GM12878 (cell line): ENCODE data around the gene TCF7L2. TPM values are rescaled to one million over a fixed set of nuclear protein-coding genes. Genes with fewer than 3 reads are reported as not detected.

Experiments used
- ATAC-seq: fragments of 200-7000 bp; cut with Tn5 transposase; 3 replicates; pipeline ENCODE4 v1.9.1; 2020; ENCODE audit warnings: mild to moderate bottlenecking, moderate library complexity
- BruUV-seq: library from RNA; stranded (reverse); fragments of 400-500 nt; replicated peaks from 2 replicates; lab custom pipeline; 2021; lab: Mats Ljungman, UMichigan
- CTCF ChIA-PET: fragments of 300-600 bp; sonication (Branson Sonifier 250); formaldehyde crosslinking; extraction: SDS; loops from one replicate; lab custom pipeline; 2021; ENCODE audit warnings: inconsistent platforms; lab: Yijun Ruan, JAX
- POLR2A ChIA-PET: fragments of 350-600 bp; formaldehyde crosslinking; extraction: SDS; loops from one replicate; lab custom pipeline; 2021; ENCODE audit warnings: inconsistent platforms; lab: Charles Lee
- RAD21 ChIA-PET: fragments of 300-600 bp; sonication (Branson Sonifier 250); formaldehyde crosslinking; loops from one replicate; lab custom pipeline; 2023; ENCODE audit warnings: antibody characterized with exemption; ENCODE audit not compliant: unreplicated experiment; lab: Charles Lee
- SMC1A ChIA-PET: fragments of 300-600 bp; sonication (Branson Sonifier 250); formaldehyde crosslinking; loops from one replicate; lab custom pipeline; 2023; ENCODE audit not compliant: unreplicated experiment, uncharacterized antibody; lab: Charles Lee
- DNase-seq: peaks from one replicate; pipeline ENCODE4 v3.0.0-alpha.2; 2011; ENCODE audit warnings: low read depth, low spot score
- FAIRE-seq: peaks from 3 replicates; lab custom pipeline; 2011; peaks lifted over from hg19 to GRCh38; lab: Jason Lieb, UNC
- H2AFZ ChIP-seq: 2 replicates; pipeline ENCODE4 v1.6.0; 2011; ENCODE audit warnings: low read depth, low read length, control low read depth; ENCODE audit not compliant: control insufficient read depth
- H3K27ac ChIP-seq: 2 replicates; pipeline ENCODE4 v1.5.1; 2011; ENCODE audit warnings: control low read depth; ENCODE audit not compliant: control insufficient read depth, insufficient read depth
- H3K27me3 ChIP-seq, 2 experiments: replicated peaks in 1 of 2; 2 replicates each; pipeline versions ENCODE4 v1.6.0 to v1.6.1; 2011; ENCODE audit warnings: low read length in 1 of 2; ENCODE audit not compliant: control insufficient read depth in 2 of 2, insufficient read depth in 2 of 2
- H3K36me3 ChIP-seq, 2 experiments: 2 replicates each; pipeline ENCODE4 v1.5.1; 2011; ENCODE audit warnings: low read length in 1 of 2; ENCODE audit not compliant: control insufficient read depth in 2 of 2, insufficient read depth in 2 of 2
- H3K4me1 ChIP-seq: 2 replicates; pipeline ENCODE4 v1.6.1; 2011; ENCODE audit warnings: mild to moderate bottlenecking, low read length, moderate library complexity, mixed read lengths; ENCODE audit not compliant: control insufficient read depth, insufficient read depth
- H3K4me2 ChIP-seq: 2 replicates; pipeline ENCODE4 v1.6.0; 2011; ENCODE audit warnings: control low read depth; ENCODE audit not compliant: control insufficient read depth, insufficient read depth
- H3K4me3 ChIP-seq: fragments of 200-600 bp; sonication (generic); 2 replicates; pipeline ENCODE4 v1.5.1; 2016
- H3K79me2 ChIP-seq: 2 replicates; pipeline ENCODE4 v1.6.0; 2011; ENCODE audit warnings: low read length; ENCODE audit not compliant: control insufficient read depth, insufficient read depth
- H3K9ac ChIP-seq: 2 replicates; pipeline ENCODE4 v1.8.0; 2011; ENCODE audit warnings: low read length, control low read depth, mixed read lengths; ENCODE audit not compliant: control insufficient read depth, insufficient read depth
- H3K9me3 ChIP-seq: replicated peaks from 3 replicates; pipeline ENCODE4 v1.5.1; 2011; ENCODE audit warnings: mild to moderate bottlenecking, low read length; ENCODE audit not compliant: control insufficient read depth, insufficient read depth
- H4K20me1 ChIP-seq: 2 replicates; pipeline ENCODE4 v1.6.0; 2011; ENCODE audit not compliant: control insufficient read depth, insufficient read depth
- DPF2 ChIP-seq: fragments of 450-650 bp; IDR thresholded peaks from 2 replicates; pipeline ENCODE4 v1.6.1; 2017; ENCODE audit warnings: mild to moderate bottlenecking
- ELK1 ChIP-seq: IDR thresholded peaks from 2 replicates; pipeline ENCODE4 v1.6.1; 2012; ENCODE audit warnings: low read depth, low read length, improper control_type of control experiment
- JUNB ChIP-seq: IDR thresholded peaks from 2 replicates; pipeline ENCODE4 v1.6.1; 2016; ENCODE audit warnings: antibody characterized with exemption, mild to moderate bottlenecking
- NBN ChIP-seq: fragments of 450-650 bp; IDR thresholded peaks from 2 replicates; pipeline ENCODE4 v1.6.1; 2016
- NFYB ChIP-seq: IDR thresholded peaks from 2 replicates; pipeline ENCODE4 v1.6.1; 2011; ENCODE audit warnings: low read depth, mild to moderate bottlenecking, low read length, improper control_type of control experiment, moderate library complexity; ENCODE audit not compliant: insufficient read depth
- NKRF ChIP-seq: fragments of 450-650 bp; conservative IDR thresholded peaks from 2 replicates; pipeline ENCODE4 v1.6.1; 2017; ENCODE audit warnings: mild to moderate bottlenecking, moderate library complexity
- NR2F1 ChIP-seq: fragments of 450-650 bp; conservative IDR thresholded peaks from 2 replicates; pipeline ENCODE4 v1.6.1; 2017; ENCODE audit warnings: mild to moderate bottlenecking
- REST ChIP-seq: IDR thresholded peaks from 2 replicates; pipeline ENCODE4 v1.6.1; 2012; ENCODE audit warnings: mild to moderate bottlenecking, low read depth, low read length
- YBX1 ChIP-seq: fragments of 450-650 bp; IDR thresholded peaks from 2 replicates; pipeline ENCODE4 v1.6.1; 2016; ENCODE audit warnings: antibody characterized with exemption
- ZBED1 ChIP-seq: IDR thresholded peaks from 2 replicates; pipeline ENCODE4 v1.6.1; 2016; ENCODE audit warnings: borderline replicate concordance
- WGBS: methylation state at CpG from one replicate; pipeline ENCODE4 v1.1.6; 2016; ENCODE audit warnings: low lambda C conversion rate; ENCODE audit not compliant: insufficient replicate concordance, insufficient coverage; ENCODE audit errors: missing lambda C conversion rate; 5-methylcytosine and 5-hydroxymethylcytosine counted together
- in situ Hi-C: fragments of 300-500 bp; cut with MboI; formaldehyde crosslinking; loops from 9 replicates; pipeline ENCODE4 v1.14.3; 2018; ENCODE audit warnings: mixed read lengths
- intact Hi-C: fragments of 100-400 bp; cut with micrococcal nuclease; formaldehyde crosslinking; loops from one replicate; pipeline ENCODE4 v1.14.2; 2022; ENCODE audit not compliant: unreplicated experiment
- polyA plus RNA-seq, 11 experiments: library from polyadenylated mRNA; depleted of rRNA in 4 of 11; unstranded in 6 of 11; stranded (reverse) in 5 of 11; fragments of >200 nt; fragmentation: Nextera tagmentation in 4 of 11; fragmentation: Illumina TruSeq in 1 of 11; extraction: Ambion mirVana in 4 of 11; extraction: Trizol in 1 of 11; gene quantifications; 1 replicate in 1 of 11; 2 replicates in 10 of 11; pipeline versions ENCODE4 v1.2.1 to v1.2.3, GENCODE V29; 2011 to 2016; ENCODE audit warnings: inconsistent platforms in 2 of 11, missing spikeins in 2 of 11, low read depth in 1 of 11
- total RNA-seq, 4 experiments: library from RNA; depleted of rRNA in 3 of 4; stranded (reverse); fragments of >200 nt in 3 of 4; fragmentation: Illumina TruSeq in 1 of 4; extraction: Trizol in 1 of 4; gene quantifications; 2 replicates each; pipeline versions ENCODE4 v1.2.1 to v1.2.3, GENCODE V29; 2013 to 2021
- TF ChIP-seq, protein P1 (sequence below): fragments of 150-350 bp; IDR thresholded peaks from 2 replicates; pipeline ENCODE4 v1.6.1; 2014; ENCODE audit warnings: mild to moderate bottlenecking, low read depth, low read length
- TF ChIP-seq, protein P2 (sequence below): fragments of 450-650 bp; IDR thresholded peaks from 2 replicates; pipeline ENCODE4 v1.6.1; 2017; ENCODE audit warnings: low read depth, mild to moderate bottlenecking, moderate library complexity

Gene TCF7L2
- total and polyA plus RNA-seq, 10 of the 15 experiments (the other 5 are each of a cell fraction or from before 2014, with no cell fraction given) = 0.02 to 1.1 (median 0.35) TPM; not detected in 4

DNA sequence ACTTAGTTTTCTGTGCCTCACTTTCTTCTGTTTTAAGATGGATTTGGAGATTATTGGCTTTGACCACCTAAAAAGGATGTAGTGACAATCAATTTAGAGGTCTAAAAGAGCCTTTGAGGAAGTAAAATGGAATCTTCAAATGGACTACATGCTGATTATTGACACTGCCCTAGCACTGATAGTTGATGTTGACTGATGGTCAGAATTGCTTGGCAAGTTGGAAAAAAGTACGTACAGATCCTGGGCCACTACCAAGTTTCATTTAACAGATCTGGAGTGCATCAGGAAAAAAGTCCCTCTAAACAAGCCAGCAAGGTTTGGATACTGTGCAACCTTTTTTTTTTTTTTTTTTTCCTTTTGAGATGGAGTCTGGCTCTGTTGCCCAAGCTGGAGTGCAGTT lies 81.1 kb downstream of the TCF7L2 start (continued):
- TF ChIP-seq JUNB (no peak), NFYB (no peak)
- TF ChIP-seq, all 136 proteins: peak for 0

DNA sequence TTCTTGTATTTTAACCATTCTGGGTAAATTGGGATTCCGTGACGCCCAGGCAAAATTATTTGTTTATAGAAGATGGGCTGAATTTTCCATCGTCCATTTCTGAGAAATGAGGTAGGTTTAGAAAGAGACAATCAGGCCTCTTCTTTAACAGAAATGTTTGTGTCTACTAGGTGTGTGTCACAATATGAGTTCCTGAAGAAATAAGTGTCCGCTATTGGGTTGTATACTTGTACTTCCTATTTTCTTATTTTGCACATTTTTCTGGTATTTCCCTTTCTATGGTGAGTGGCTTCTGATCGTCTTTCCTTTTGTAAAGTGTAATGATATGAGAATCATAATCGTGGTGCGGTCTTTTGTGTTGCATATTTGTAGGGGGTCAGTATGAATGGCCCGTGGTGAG lies 83.9 kb downstream of the TCF7L2 start:
- in situ Hi-C loops = no loop called here
- RAD21 ChIA-PET = no interaction called here
- FAIRE-seq = no peak
- H3K27me3 ChIP-seq = no peaks in the 10 kb centered on the region
- no peak overlapping the region for H3K9ac ChIP-seq
- no peak for ATAC-seq
- H3K4me1 ChIP-seq = no peaks in the 10 kb centered on the region
- no peaks in the 10 kb centered on the region for H4K20me1 ChIP-seq
- no peak overlapping the region for H3K27ac ChIP-seq
- H3K4me2 ChIP-seq = no peak overlapping the region
- POLR2A ChIA-PET = no interaction called here
- BruUV-seq = no TSS peak
- H2AFZ ChIP-seq = no peak overlapping the region
- H3K79me2 ChIP-seq = no peaks in the 10 kb centered on the region
- no peak overlapping the region for H3K4me3 ChIP-seq
- H3K36me3 ChIP-seq = no peaks in the 10 kb centered on the region
- intact Hi-C loops = no loop called here
- no peaks in the 10 kb centered on the region for H3K9me3 ChIP-seq
- 27% methylated on average over 8 of the region's 8 CpGs for WGBS
- CTCF ChIA-PET = no interaction called here
- DNase-seq = no peak
- SMC1A ChIA-PET = no interaction called here
- TF ChIP-seq, protein P1, sequence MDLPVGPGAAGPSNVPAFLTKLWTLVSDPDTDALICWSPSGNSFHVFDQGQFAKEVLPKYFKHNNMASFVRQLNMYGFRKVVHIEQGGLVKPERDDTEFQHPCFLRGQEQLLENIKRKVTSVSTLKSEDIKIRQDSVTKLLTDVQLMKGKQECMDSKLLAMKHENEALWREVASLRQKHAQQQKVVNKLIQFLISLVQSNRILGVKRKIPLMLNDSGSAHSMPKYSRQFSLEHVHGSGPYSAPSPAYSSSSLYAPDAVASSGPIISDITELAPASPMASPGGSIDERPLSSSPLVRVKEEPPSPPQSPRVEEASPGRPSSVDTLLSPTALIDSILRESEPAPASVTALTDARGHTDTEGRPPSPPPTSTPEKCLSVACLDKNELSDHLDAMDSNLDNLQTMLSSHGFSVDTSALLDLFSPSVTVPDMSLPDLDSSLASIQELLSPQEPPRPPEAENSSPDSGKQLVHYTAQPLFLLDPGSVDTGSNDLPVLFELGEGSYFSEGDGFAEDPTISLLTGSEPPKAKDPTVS = no peak
- TF ChIP-seq REST = no peak
- TF ChIP-seq, protein P2, sequence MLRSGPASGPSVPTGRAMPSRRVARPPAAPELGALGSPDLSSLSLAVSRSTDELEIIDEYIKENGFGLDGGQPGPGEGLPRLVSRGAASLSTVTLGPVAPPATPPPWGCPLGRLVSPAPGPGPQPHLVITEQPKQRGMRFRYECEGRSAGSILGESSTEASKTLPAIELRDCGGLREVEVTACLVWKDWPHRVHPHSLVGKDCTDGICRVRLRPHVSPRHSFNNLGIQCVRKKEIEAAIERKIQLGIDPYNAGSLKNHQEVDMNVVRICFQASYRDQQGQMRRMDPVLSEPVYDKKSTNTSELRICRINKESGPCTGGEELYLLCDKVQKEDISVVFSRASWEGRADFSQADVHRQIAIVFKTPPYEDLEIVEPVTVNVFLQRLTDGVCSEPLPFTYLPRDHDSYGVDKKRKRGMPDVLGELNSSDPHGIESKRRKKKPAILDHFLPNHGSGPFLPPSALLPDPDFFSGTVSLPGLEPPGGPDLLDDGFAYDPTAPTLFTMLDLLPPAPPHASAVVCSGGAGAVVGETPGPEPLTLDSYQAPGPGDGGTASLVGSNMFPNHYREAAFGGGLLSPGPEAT = no peak
- no peak for TF ChIP-seq ELK1
- TF ChIP-seq YBX1 = no peak
- TF ChIP-seq NR2F1 = no peak
- TF ChIP-seq ZBED1 = no peak
- TF ChIP-seq DPF2 = no peak
- TF ChIP-seq NKRF = no peak
- TF ChIP-seq NBN = no peak
